Caco-2 (cell line): ENCODE data around the gene SH2B2. TPM values are rescaled to one million over a fixed set of nuclear protein-coding genes. Genes with fewer than 3 reads are reported as not detected.
A peak's percentile ranks its signal among the peaks of the same experiment; 100 is the strongest.

Experiments used
- BruUV-seq: library from RNA; stranded (reverse); fragments of 400-500 nt; replicated peaks from 2 replicates; lab custom pipeline; 2021; lab: Mats Ljungman, UMichigan
- CTCF ChIA-PET: fragments of 300-600 bp; sonication (Branson Sonifier 250); formaldehyde crosslinking; loops from one replicate; lab custom pipeline; 2022; ENCODE audit warnings: antibody characterized with exemption; lab: Charles Lee
- POLR2A ChIA-PET: fragments of 300-600 bp; sonication (Branson Sonifier 250); formaldehyde crosslinking; loops from one replicate; lab custom pipeline; 2022; ENCODE audit warnings: antibody characterized with exemption; lab: Charles Lee
- DNase-seq, 2 experiments: peaks; one replicate each; pipeline versions ENCODE4 v3.0.0 to v3.0.0-alpha.2; 2020 to 2022
- H3K27me3 ChIP-seq: replicated peaks from 2 replicates; pipeline ENCODE4 v1.6.0; 2011; ENCODE audit warnings: low read length; ENCODE audit not compliant: control insufficient read depth, insufficient read depth
- H3K36me3 ChIP-seq: 2 replicates; pipeline ENCODE4 v1.5.1; 2011; ENCODE audit warnings: low read length; ENCODE audit not compliant: control insufficient read depth, insufficient read depth
- H3K4me1 ChIP-seq: fragments of 250-450 bp; sonication (Bioruptor Pico); 2 replicates; pipeline ENCODE4 v1.5.1; 2020; ENCODE audit warnings: mild to moderate bottlenecking
- H3K4me3 ChIP-seq: 2 replicates; pipeline ENCODE4 v1.5.1; 2011; ENCODE audit warnings: low read depth, mild to moderate bottlenecking, control low read depth, low read length
- H3K9me3 ChIP-seq: fragments of 250-450 bp; sonication (Bioruptor Pico); 2 replicates; pipeline ENCODE4 v1.5.1; 2020; ENCODE audit warnings: mild to moderate bottlenecking, moderate library complexity
- H3K27ac Mint-ChIP-seq: one replicate; pipeline ENCODE4 v1.8.0; 2022; ENCODE audit warnings: mixed read lengths; ENCODE audit not compliant: unreplicated experiment
- H3K27me3 Mint-ChIP-seq: one replicate; pipeline ENCODE4 v1.8.0; 2022; ENCODE audit warnings: mixed read lengths; ENCODE audit not compliant: insufficient read depth, unreplicated experiment
- H3K36me3 Mint-ChIP-seq: one replicate; pipeline ENCODE4 v1.8.0; 2022; ENCODE audit warnings: mild to moderate bottlenecking, mixed read lengths; ENCODE audit not compliant: insufficient read depth, unreplicated experiment
- H3K4me1 Mint-ChIP-seq: one replicate; pipeline ENCODE4 v1.8.0; 2022; ENCODE audit warnings: low read depth, mixed read lengths; ENCODE audit not compliant: unreplicated experiment
- H3K4me3 Mint-ChIP-seq: one replicate; pipeline ENCODE4 v1.8.0; 2022; ENCODE audit warnings: mild to moderate bottlenecking, moderate library complexity, mixed read lengths; ENCODE audit not compliant: unreplicated experiment
- H3K9me3 Mint-ChIP-seq: one replicate; pipeline ENCODE4 v1.8.0; 2022; ENCODE audit warnings: mixed read lengths; ENCODE audit not compliant: unreplicated experiment
- CTCF ChIP-seq, 2 experiments: fragments of 200-600 bp in 1 of 2; IDR thresholded peaks; 1 replicate in 1 of 2; 2 replicates in 1 of 2; pipeline versions ENCODE4 v1.5.1 to v1.8.0; 2011 to 2022; ENCODE audit warnings: antibody characterized with exemption in 1 of 2, control low read depth in 1 of 2, inconsistent platforms in 1 of 2, low read depth in 1 of 2, low read length in 1 of 2, mild to moderate bottlenecking in 1 of 2, moderate library complexity in 1 of 2; ENCODE audit not compliant: insufficient read depth in 1 of 2, severe bottlenecking in 1 of 2, unreplicated experiment in 1 of 2
- intact Hi-C: fragments of 100-400 bp; cut with micrococcal nuclease; formaldehyde crosslinking; loops from one replicate; pipeline ENCODE4 v1.10.0; 2022; ENCODE audit not compliant: unreplicated experiment
- total RNA-seq: library from RNA; stranded (reverse); gene quantifications from 2 replicates; pipeline ENCODE4 v1.2.3, GENCODE V29; 2022

Gene SH2B2
- total RNA-seq, 1 experiment from 2014 or later, result 10.6 TPM

GRCh38 chr7:102312317-102312716, 25.6 kb downstream of the SH2B2 start:
- Histone ChIP-seq H3K9me3 (no peaks in the 10 kb centered on the region), H3K4me1 (peaks cover 9% of the 10 kb centered on the region; the same call in 1 of the 2 replicates), H3K27me3 (no peaks in the 10 kb centered on the region), H3K4me3 (no peak overlapping the region), H3K36me3 (no peaks in the 10 kb centered on the region)
- Mint-ChIP-seq H3K27ac (no peak overlapping the region), H3K36me3 (peaks cover 10% of the 10 kb centered on the region), H3K9me3 (no peaks in the 10 kb centered on the region), H3K27me3 (no peaks in the 10 kb centered on the region), H3K4me3 (peak overlapping the region; percentile 6), H3K4me1 (peaks cover 7% of the 10 kb centered on the region)
- no peak for TF ChIP-seq CTCF (IDR thresholded peaks at IDR 0.05; ENCODE audit: insufficient read depth in 1 of 2, low read depth in 1 of 2, low read length in 1 of 2, severe bottlenecking in 1 of 2, unreplicated experiment in 1 of 2)
- BruUV-seq, result no TSS peak
- intact Hi-C loops, result no loop called here
- peak in 1 of 2 experiments; percentile 67 for DNase-seq
- POLR2A ChIA-PET, result no interaction called here
- CTCF ChIA-PET, result interaction anchor here (0.7 kb wide), 2 partner anchors 26 to 312 kb away, joined by 3 to 5 read pairs; partner anchors contain the start of gene SH2B2

GRCh38 chr7:102313997-102314780, 27.5 kb downstream of the SH2B2 start:
- BruUV-seq, result no TSS peak
- no peak for DNase-seq
- H3K9me3 ChIP-seq, result no peaks in the 10 kb centered on the region
- POLR2A ChIA-PET, result no interaction called here
- H3K4me1 Mint-ChIP-seq, result peaks cover 7% of the 10 kb centered on the region
- no peak overlapping the region for H3K27ac Mint-ChIP-seq
- no peaks in the 10 kb centered on the region for H3K36me3 ChIP-seq
- no peaks in the 10 kb centered on the region for H3K27me3 ChIP-seq
- no peak overlapping the region for H3K4me3 ChIP-seq
- no peak for TF ChIP-seq CTCF (IDR thresholded peaks at IDR 0.05; ENCODE audit: insufficient read depth in 1 of 2, low read depth in 1 of 2, low read length in 1 of 2, severe bottlenecking in 1 of 2, unreplicated experiment in 1 of 2)
- H3K27me3 Mint-ChIP-seq, result no peaks in the 10 kb centered on the region
- H3K4me3 Mint-ChIP-seq, result no peak overlapping the region
- intact Hi-C loops, result no loop called here
- CTCF ChIA-PET, result no interaction called here
- peaks cover 9% of the 10 kb centered on the region; the same call in 1 of the 2 replicates for H3K4me1 ChIP-seq
- peaks cover 13% of the 10 kb centered on the region for H3K36me3 Mint-ChIP-seq
- H3K9me3 Mint-ChIP-seq, result no peaks in the 10 kb centered on the region

- BruUV-seq, result no TSS peak
- TF ChIP-seq CTCF (IDR thresholded peaks at IDR 0.05; ENCODE audit: insufficient read depth in 1 of 2, low read depth in 1 of 2, low read length in 1 of 2, severe bottlenecking in 1 of 2, unreplicated experiment in 1 of 2), result no peak
- ChIA-PET CTCF (no interaction called here), POLR2A (no interaction called here)
- no peaks in the 10 kb centered on the region for H3K9me3 ChIP-seq
- H3K4me3 ChIP-seq, result no peak overlapping the region
- H3K27ac Mint-ChIP-seq, result no peak overlapping the region
- peaks cover 13% of the 10 kb centered on the region; the same call in 1 of the 2 replicates for H3K4me1 ChIP-seq
- no peaks in the 10 kb centered on the region for H3K36me3 ChIP-seq
- no peaks in the 10 kb centered on the region for H3K9me3 Mint-ChIP-seq
- peaks cover 7% of the 10 kb centered on the region for H3K36me3 Mint-ChIP-seq
- H3K27me3 Mint-ChIP-seq, result no peaks in the 10 kb centered on the region
- peak in 1 of 2 experiments; percentile 32 for DNase-seq
- H3K27me3 ChIP-seq, result no peaks in the 10 kb centered on the region
- H3K4me3 Mint-ChIP-seq, result no peak overlapping the region
- intact Hi-C loops, result no loop called here
- peaks cover 4% of the 10 kb centered on the region for H3K4me1 Mint-ChIP-seq
Measured at GRCh38 chr7:102317231-102318059, 30.8 kb downstream of the SH2B2 start.
